HFFc6 (cell line): Measurements from ENCODE around the gene SART1. TPM values are rescaled to one million over a fixed set of nuclear protein-coding genes. Genes with fewer than 3 reads are reported as not detected.

Experiments
- DNase-seq: peaks from one replicate; pipeline ENCODE4 v3.0.0-alpha.2; 2018
- H3K27ac Mint-ChIP-seq: 2 replicates; pipeline ENCODE4 v1.8.0; 2020; ENCODE audit warnings: mild to moderate bottlenecking, mixed read lengths
- H3K27me3 Mint-ChIP-seq: 2 replicates; pipeline ENCODE4 v1.8.0; 2021; ENCODE audit warnings: mild to moderate bottlenecking, moderate library complexity, mixed read lengths; ENCODE audit not compliant: insufficient read depth
- H3K36me3 Mint-ChIP-seq: 2 replicates; pipeline ENCODE4 v1.8.0; 2021; ENCODE audit warnings: low read depth, mixed read lengths
- H3K4me1 Mint-ChIP-seq: 2 replicates; pipeline ENCODE4 v1.8.0; 2020; ENCODE audit warnings: low read depth, mixed read lengths
- H3K4me3 Mint-ChIP-seq: 2 replicates; pipeline ENCODE4 v1.8.0; 2020; ENCODE audit warnings: mild to moderate bottlenecking, moderate library complexity, mixed read lengths
- H3K9me3 Mint-ChIP-seq: 2 replicates; pipeline ENCODE4 v1.8.0; 2020; ENCODE audit warnings: mild to moderate bottlenecking, mixed read lengths
- total RNA-seq, 6 experiments: library from RNA; stranded (reverse); fragmentation: NEBNext Ultra II Directional; extraction: Animal tissue kit (Norgen Biotek cat#: 25700); gene quantifications; 2 replicates in 1 of 6; 3 replicates in 5 of 6; pipeline ENCODE4 v1.2.3, GENCODE V29; 2021
- TF ChIP-seq, protein P1 (sequence below): fragments of 200-600 bp; sonication (generic); IDR thresholded peaks from 2 replicates; pipeline ENCODE4 v1.5.0; 2021; ENCODE audit warnings: antibody characterized with exemption, mild to moderate bottlenecking

The SART1 gene
- total RNA-seq, 6 experiments from 2014 or later: 51.7 to 69.3 (median 61.0) TPM

DNA sequence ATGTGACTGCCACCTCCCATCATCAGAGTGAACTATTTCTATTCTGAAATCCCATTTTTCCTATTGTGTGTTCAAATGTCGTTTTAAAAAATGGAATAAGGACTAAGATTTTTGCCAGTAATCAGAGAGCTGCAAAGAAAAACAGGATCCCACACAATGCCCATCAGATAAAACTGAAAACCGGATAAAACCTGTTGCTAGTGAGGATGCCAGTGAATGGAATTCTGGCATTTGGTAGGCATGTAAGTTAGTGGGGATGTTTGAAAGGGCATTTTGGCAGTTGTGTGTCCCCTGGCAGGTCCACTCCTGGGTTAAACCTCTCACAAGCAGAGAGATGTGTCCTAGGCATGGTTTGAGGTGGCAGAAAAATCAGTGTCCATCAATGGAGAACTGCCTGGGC, 36.1 kb upstream of the SART1 start:
- no peaks in the 10 kb centered on the region for H3K9me3 Mint-ChIP-seq
- peaks cover 29% of the 10 kb centered on the region; the same call in 1 of the 2 replicates for H3K36me3 Mint-ChIP-seq
- no peak overlapping the region for H3K4me3 Mint-ChIP-seq
- TF ChIP-seq, protein P1, sequence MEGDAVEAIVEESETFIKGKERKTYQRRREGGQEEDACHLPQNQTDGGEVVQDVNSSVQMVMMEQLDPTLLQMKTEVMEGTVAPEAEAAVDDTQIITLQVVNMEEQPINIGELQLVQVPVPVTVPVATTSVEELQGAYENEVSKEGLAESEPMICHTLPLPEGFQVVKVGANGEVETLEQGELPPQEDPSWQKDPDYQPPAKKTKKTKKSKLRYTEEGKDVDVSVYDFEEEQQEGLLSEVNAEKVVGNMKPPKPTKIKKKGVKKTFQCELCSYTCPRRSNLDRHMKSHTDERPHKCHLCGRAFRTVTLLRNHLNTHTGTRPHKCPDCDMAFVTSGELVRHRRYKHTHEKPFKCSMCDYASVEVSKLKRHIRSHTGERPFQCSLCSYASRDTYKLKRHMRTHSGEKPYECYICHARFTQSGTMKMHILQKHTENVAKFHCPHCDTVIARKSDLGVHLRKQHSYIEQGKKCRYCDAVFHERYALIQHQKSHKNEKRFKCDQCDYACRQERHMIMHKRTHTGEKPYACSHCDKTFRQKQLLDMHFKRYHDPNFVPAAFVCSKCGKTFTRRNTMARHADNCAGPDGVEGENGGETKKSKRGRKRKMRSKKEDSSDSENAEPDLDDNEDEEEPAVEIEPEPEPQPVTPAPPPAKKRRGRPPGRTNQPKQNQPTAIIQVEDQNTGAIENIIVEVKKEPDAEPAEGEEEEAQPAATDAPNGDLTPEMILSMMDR: no peak
- H3K27me3 Mint-ChIP-seq: peaks cover 5% of the 10 kb centered on the region
- DNase-seq: no peak
- peak overlapping the region; percentile 13; the same call in 1 of the 2 replicates for H3K27ac Mint-ChIP-seq
- peaks cover 17% of the 10 kb centered on the region for H3K4me1 Mint-ChIP-seq

DNA sequence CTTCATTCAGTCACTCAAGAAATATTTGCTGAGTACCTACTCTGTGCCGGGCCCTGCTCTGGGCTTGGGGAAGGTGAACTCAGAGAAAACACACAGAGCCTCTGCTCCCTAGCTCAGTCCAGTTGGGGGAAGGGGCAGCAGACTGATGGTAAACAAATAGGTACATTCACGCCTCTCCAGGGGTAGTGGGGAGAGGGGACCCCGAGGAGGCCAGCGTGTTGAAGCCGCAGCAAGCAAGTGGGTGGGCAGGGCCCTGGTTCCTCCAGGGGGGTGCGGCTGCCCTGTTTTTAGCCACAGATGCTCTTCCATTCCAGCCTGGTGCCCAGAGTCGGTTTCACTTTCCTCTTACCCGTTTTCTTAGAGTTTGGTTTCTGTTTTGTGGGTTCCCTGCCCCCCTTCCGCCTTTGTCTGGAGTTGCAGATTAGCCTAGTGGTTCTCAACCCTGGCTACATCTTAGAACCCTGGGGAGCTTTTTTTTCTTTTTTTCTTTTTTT, 33.6 kb upstream of the SART1 start:
- peaks cover 6% of the 10 kb centered on the region for H3K4me1 Mint-ChIP-seq
- no peak overlapping the region for H3K27ac Mint-ChIP-seq
- DNase-seq: no peak
- no peak overlapping the region for H3K4me3 Mint-ChIP-seq
- peaks cover 3% of the 10 kb centered on the region; the same call in 1 of the 2 replicates for H3K27me3 Mint-ChIP-seq
- no peaks in the 10 kb centered on the region for H3K9me3 Mint-ChIP-seq
- H3K36me3 Mint-ChIP-seq: peaks cover 15% of the 10 kb centered on the region; the same call in 1 of the 2 replicates
- TF ChIP-seq, protein P1: no peak

DNA sequence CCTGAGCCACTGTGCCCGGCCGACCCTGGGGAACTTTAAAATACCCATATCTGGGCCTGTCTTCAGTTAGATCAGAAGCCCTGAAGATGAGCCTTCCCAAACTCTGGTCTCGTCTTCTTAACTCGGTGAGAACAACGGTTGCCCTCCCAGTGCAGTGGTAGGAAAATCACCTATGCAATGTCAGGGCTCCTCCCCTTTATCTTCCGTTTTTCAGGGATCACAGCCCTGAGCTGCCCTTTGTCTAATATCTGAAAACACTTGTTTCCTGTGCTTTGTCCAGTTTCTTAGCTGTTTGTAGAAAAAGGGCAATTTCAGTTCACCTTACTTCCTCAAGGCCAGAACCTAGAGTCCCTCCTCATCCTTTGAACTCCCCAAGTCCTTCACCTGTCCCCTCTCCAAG, 32.9 kb upstream of the SART1 start:
- Mint-ChIP-seq H3K4me1 (peaks cover 6% of the 10 kb centered on the region), H3K27me3 (peaks cover 3% of the 10 kb centered on the region; the same call in 1 of the 2 replicates), H3K27ac (no peak overlapping the region; the same call in 1 of the 2 replicates), H3K36me3 (peaks cover 7% of the 10 kb centered on the region; the same call in 1 of the 2 replicates), H3K4me3 (no peak overlapping the region), H3K9me3 (no peaks in the 10 kb centered on the region)
- DNase-seq: no peak
- TF ChIP-seq, protein P1: no peak

DNA sequence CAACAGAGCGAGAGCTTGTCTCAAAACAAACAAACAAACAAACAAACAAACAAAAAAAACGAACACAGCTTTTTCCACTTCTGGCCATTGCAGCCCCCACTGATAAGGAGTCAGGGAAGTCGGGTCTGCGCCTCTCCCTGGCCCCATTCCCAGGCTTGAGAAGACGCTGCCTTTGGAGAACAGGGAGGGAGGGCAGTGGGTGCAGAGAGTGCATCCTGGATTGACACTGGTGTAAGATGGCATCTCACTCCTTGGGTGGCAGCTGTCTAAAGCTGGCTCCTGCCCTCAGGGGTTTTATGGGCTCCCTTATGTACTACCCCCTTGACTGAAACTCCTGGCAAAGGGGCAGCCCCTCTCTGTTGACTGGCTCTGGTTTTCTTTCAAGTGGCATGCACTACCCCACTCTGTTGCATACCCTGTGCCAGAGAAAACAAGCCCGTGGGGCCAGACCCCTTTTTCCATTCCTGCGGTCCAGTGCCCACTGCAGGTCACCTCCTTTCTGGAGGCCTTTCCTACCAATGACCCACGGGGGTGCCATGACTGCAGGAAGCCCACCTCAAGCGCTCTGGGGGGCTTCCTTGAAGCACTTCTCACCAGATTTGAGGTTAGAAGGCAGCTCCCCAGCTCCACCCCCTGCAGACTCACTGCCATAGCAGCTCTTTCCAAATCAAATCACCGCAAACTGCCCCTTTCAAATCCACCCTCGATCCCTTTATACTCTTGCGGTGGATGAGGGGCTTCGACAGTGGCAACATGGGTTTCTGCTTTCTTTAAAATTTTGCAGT, 29.6 kb upstream of the SART1 start:
- no peaks in the 10 kb centered on the region for H3K9me3 Mint-ChIP-seq
- peaks cover 11% of the 10 kb centered on the region for H3K4me1 Mint-ChIP-seq
- no peak overlapping the region for H3K27ac Mint-ChIP-seq
- H3K27me3 Mint-ChIP-seq: peaks cover 3% of the 10 kb centered on the region; the same call in 1 of the 2 replicates
- DNase-seq: no peak
- TF ChIP-seq, protein P1: no peak
- H3K4me3 Mint-ChIP-seq: no peak overlapping the region
- H3K36me3 Mint-ChIP-seq: 0 out of 2 replicates have a peak, but pooled peaks cover 3% of the 10 kb centered on the region

DNA sequence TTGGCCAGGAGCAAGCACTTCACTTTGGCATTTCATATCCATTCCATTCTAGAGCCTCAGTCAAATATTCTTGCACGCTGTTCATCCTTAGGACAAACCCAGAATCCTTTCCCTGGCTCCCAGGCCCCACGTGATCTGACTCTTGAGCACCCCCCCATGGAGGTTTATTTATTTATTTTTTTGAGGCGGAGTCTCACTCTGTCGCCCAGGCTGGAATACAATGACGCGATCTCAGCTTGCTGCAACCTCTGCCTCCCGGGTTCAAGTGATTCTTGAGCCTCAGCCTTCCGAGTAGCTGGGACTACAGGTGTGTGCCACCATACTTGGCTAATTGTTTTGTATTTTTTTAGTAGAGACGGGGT, 29.0 kb upstream of the SART1 start:
- H3K27me3 Mint-ChIP-seq: peaks cover 4% of the 10 kb centered on the region; the same call in 1 of the 2 replicates
- H3K27ac Mint-ChIP-seq: no peak overlapping the region
- DNase-seq: peak; percentile 12
- TF ChIP-seq, protein P1: peak; percentile 49
- peaks cover 11% of the 10 kb centered on the region for H3K4me1 Mint-ChIP-seq
- no peaks in the 10 kb centered on the region for H3K9me3 Mint-ChIP-seq
- H3K36me3 Mint-ChIP-seq: 0 out of 2 replicates have a peak, but pooled peaks cover 3% of the 10 kb centered on the region
- H3K4me3 Mint-ChIP-seq: no peak overlapping the region
